Measurements from ENCODE around the gene TBC1D22A.

- TF ChIP-seq FOS (IDR thresholded peaks at IDR 0.05; ENCODE audit: extremely low read depth, insufficient read length) (no peak), MAZ (CRISPR knock-in tag; conservative IDR thresholded peaks at IDR 0.05 in 1 of 2, IDR thresholded peaks at IDR 0.05 in 1 of 2) (no peak), CTCF (IDR thresholded peaks at IDR 0.05 in 2 of 3, conservative IDR thresholded peaks at IDR 0.05 in 1 of 3; ENCODE audit: insufficient read depth in 2 of 3, low read depth in 1 of 3, low read length in 3 of 3) (no peak), SIN3A (IDR thresholded peaks at IDR 0.05; ENCODE audit: borderline replicate concordance in 2 of 2, control insufficient read depth in 1 of 2, low read depth in 2 of 2, low read length in 2 of 2) (no peak)
Observed at GRCh38 chr22:46769706-46770105, 7.3 kb downstream of the TBC1D22A start.

All from K562 (cell line).